ENCODE data around the gene ADIPOR2. TPM values are rescaled to one million over a fixed set of nuclear protein-coding genes. Genes with fewer than 3 reads are reported as not detected.
A peak's percentile ranks its signal among the peaks of the same experiment; 100 is the strongest.
"Not testable (repeated sequence)": the region's sequence is repeated elsewhere in the genome, so short reads cannot be mapped to it uniquely, and the experiment has no call there.

Gene ADIPOR2
- total RNA-seq, 1 donor from 2014 or later = 43.0 TPM

GRCh38 chr12:1712305-1712704 lies 21.4 kb downstream of the ADIPOR2 start:
- H3K9me3 Mint-ChIP-seq; intact Hi-C loops (cut with micrococcal nuclease); ATAC-seq (ENCODE audit: low read depth); POLR2A ChIA-PET; H3K4me3 Mint-ChIP-seq; H3K27ac Mint-ChIP-seq; CTCF ChIA-PET; H3K27me3 Mint-ChIP-seq; DNase-seq: not testable (repeated sequence)
- Mint-ChIP-seq H3K4me1 (peaks cover 45% of the 10 kb centered on the region), H3K36me3 (ENCODE audit: low read depth) (peaks cover 30% of the 10 kb centered on the region)

- Mint-ChIP-seq H3K4me1 (peaks cover 42% of the 10 kb centered on the region), H3K36me3 (ENCODE audit: low read depth) (peaks cover 30% of the 10 kb centered on the region)
- intact Hi-C loops (cut with micrococcal nuclease); H3K27me3 Mint-ChIP-seq; DNase-seq; ATAC-seq (ENCODE audit: low read depth); H3K27ac Mint-ChIP-seq; H3K9me3 Mint-ChIP-seq; POLR2A ChIA-PET; H3K4me3 Mint-ChIP-seq; CTCF ChIA-PET: not testable (repeated sequence)
These were observed 22.0 kb downstream of the ADIPOR2 start for GRCh38 chr12:1712852-1713251.

- H3K27ac Mint-ChIP-seq; ATAC-seq (ENCODE audit: low read depth); H3K27me3 Mint-ChIP-seq; CTCF ChIA-PET; DNase-seq; H3K9me3 Mint-ChIP-seq; intact Hi-C loops (cut with micrococcal nuclease); H3K4me3 Mint-ChIP-seq: not testable (repeated sequence)
- POLR2A ChIA-PET = interaction anchor here (0.6 kb wide), 1 partner anchor 505 kb away, joined by 6 read pairs; no protein-coding TSS in a partner anchor
- Mint-ChIP-seq H3K4me1 (peaks cover 38% of the 10 kb centered on the region), H3K36me3 (ENCODE audit: low read depth) (peaks cover 30% of the 10 kb centered on the region)
These were observed 23.0 kb downstream of the ADIPOR2 start for GRCh38 chr12:1713783-1714348.

- CTCF ChIA-PET; H3K9me3 Mint-ChIP-seq; intact Hi-C loops (cut with micrococcal nuclease); POLR2A ChIA-PET; ATAC-seq (ENCODE audit: low read depth); H3K4me3 Mint-ChIP-seq; DNase-seq; H3K27ac Mint-ChIP-seq; H3K27me3 Mint-ChIP-seq: not testable (repeated sequence)
- Mint-ChIP-seq H3K4me1 (peaks cover 38% of the 10 kb centered on the region), H3K36me3 (ENCODE audit: low read depth) (peaks cover 30% of the 10 kb centered on the region)
These were observed 24.6 kb downstream of the ADIPOR2 start for GRCh38 chr12:1715459-1715858.

- H3K27me3 Mint-ChIP-seq = no peaks in the 10 kb centered on the region
- H3K4me3 Mint-ChIP-seq = no peak overlapping the region
- intact Hi-C loops (cut with micrococcal nuclease) = no loop called here
- CTCF ChIA-PET = no interaction called here
- H3K27ac Mint-ChIP-seq = peak overlapping the region; percentile 54
- H3K36me3 Mint-ChIP-seq (ENCODE audit: low read depth) = peaks cover 30% of the 10 kb centered on the region
- peaks cover 3% of the 10 kb centered on the region for H3K9me3 Mint-ChIP-seq
- ATAC-seq (ENCODE audit: low read depth) = no peak
- DNase-seq = no peak
- peaks cover 33% of the 10 kb centered on the region for H3K4me1 Mint-ChIP-seq
- no peak for TF ChIP-seq CTCF (IDR thresholded peaks at IDR 0.05)
- POLR2A ChIA-PET = no interaction called here
These were observed 25.5 kb downstream of the ADIPOR2 start for GRCh38 chr12:1716215-1716862.

- Mint-ChIP-seq H3K9me3 (peaks cover 3% of the 10 kb centered on the region), H3K36me3 (ENCODE audit: low read depth) (peaks cover 30% of the 10 kb centered on the region), H3K27me3 (no peaks in the 10 kb centered on the region), H3K27ac (no peak overlapping the region), H3K4me3 (no peak overlapping the region), H3K4me1 (peaks cover 33% of the 10 kb centered on the region)
- ATAC-seq (ENCODE audit: low read depth) = no peak
- TF ChIP-seq CTCF (IDR thresholded peaks at IDR 0.05) = no peak
- intact Hi-C loops (cut with micrococcal nuclease) = no loop called here
- DNase-seq = no peak
- CTCF ChIA-PET = no interaction called here
- POLR2A ChIA-PET = no interaction called here
These were observed 26.0 kb downstream of the ADIPOR2 start for GRCh38 chr12:1716911-1717310.

- no peaks in the 10 kb centered on the region for H3K27me3 Mint-ChIP-seq
- ChIA-PET CTCF (no interaction called here), POLR2A (interaction anchor here (0.6 to 0.7 kb wide), 2 partner anchors 49 to 193 kb away, joined by 5 read pairs; no protein-coding TSS in a partner anchor)
- DNase-seq (no peak), ATAC-seq (ENCODE audit: low read depth) (no peak)
- intact Hi-C loops (cut with micrococcal nuclease) = no loop called here
- no peak overlapping the region for H3K4me3 Mint-ChIP-seq
- peaks cover 22% of the 10 kb centered on the region for H3K36me3 Mint-ChIP-seq (ENCODE audit: low read depth)
- TF ChIP-seq CTCF (IDR thresholded peaks at IDR 0.05) = no peak
- peaks cover 38% of the 10 kb centered on the region for H3K4me1 Mint-ChIP-seq
- no peak overlapping the region for H3K27ac Mint-ChIP-seq
- peaks cover 3% of the 10 kb centered on the region for H3K9me3 Mint-ChIP-seq
These were observed 28.3 kb downstream of the ADIPOR2 start for GRCh38 chr12:1719139-1719538.

Data from activated B cell treated with CpG ODN at 0.5 μM for 24 hours (primary cell).